ENCODE data around the gene MYO3B.
"Not testable (repeated sequence)": the region's sequence is repeated elsewhere in the genome, so short reads cannot be mapped to it uniquely, and the experiment has no call there.

MYO3B gene

GRCh38 chr2:170276056-170276455 lies 98.1 kb downstream of the MYO3B start:
- no peak for TF ChIP-seq CTCF (IDR thresholded peaks at IDR 0.05; ENCODE audit: low read depth, low read length, missing control alignments)
- DNase-seq (ENCODE audit: low read depth) = no peak
- H3K4me3 ChIP-seq (ENCODE audit: low read depth, low read length) = no peak overlapping the region

DNA sequence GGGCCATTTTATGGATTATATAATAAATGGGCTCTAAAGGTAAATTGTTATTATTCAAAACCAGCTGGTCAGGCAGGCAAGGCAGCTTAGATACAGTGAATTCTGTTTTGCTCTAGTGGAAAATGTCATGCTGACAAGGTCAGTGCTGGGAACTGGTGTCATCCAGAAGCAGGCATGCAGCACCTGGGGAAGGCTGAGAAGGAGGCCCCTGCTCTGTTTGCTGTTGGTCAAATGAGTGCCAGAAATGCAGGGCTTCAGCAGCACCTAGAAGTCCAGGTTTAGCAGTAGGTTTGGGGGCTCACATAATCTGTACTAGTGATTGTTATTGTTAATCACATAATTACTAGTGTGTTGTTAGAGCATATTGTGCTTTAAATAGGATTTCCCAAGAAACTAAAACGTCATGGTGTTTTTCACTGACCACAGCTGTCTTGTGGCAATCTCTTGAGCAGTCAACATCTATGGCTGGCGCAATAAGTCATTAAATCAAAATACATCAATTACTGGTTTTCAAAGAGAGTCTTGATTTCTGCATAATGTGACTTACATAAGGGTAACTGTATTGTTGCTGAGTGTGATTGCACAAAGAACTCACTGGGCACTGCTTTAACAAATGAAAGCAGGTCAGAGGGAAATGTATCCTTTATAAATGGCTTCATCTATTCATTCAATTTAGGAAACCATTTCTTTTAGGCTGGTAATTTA lies 99.1 kb downstream of the MYO3B start:
- DNase-seq (ENCODE audit: low read depth) = no peak
- no peak for TF ChIP-seq CTCF (IDR thresholded peaks at IDR 0.05; ENCODE audit: low read depth, low read length, missing control alignments)
- H3K4me3 ChIP-seq (ENCODE audit: low read depth, low read length) = no peak overlapping the region

- DNase-seq (ENCODE audit: low read depth) = no peak
- TF ChIP-seq CTCF (IDR thresholded peaks at IDR 0.05; ENCODE audit: low read depth, low read length, missing control alignments) = no peak
- no peak overlapping the region for H3K4me3 ChIP-seq (ENCODE audit: low read depth, low read length)
Measured at GRCh38 chr2:170277951-170278350, 100.0 kb downstream of the MYO3B start.

DNA sequence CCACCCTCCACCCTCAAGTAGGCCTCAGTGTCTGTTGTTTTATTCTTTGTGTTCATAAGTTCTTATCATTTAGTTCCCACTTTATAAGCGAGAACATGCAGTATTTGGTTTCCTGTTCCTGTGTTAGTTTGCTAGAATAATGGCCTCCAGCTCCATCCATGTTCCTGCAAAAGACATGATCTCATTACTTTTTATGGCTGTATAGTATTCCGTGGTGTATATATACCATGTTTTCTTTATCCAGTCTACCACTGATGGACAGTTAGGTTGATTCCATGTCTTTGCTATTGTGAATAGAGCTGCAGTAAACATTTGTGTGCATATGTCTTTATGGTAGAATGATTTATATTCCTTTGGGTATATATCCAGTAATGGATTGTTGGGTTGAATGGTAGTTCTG lies 101.7 kb downstream of the MYO3B start:
- not testable (repeated sequence) for H3K4me3 ChIP-seq (ENCODE audit: low read depth, low read length); DNase-seq (ENCODE audit: low read depth)

- TF ChIP-seq CTCF (IDR thresholded peaks at IDR 0.05; ENCODE audit: low read depth, low read length, missing control alignments) = no peak
- no peak overlapping the region for H3K4me3 ChIP-seq (ENCODE audit: low read depth, low read length)
- no peak for DNase-seq (ENCODE audit: low read depth)
Measured at GRCh38 chr2:170282851-170283250, 104.9 kb downstream of the MYO3B start.

- H3K4me3 ChIP-seq (ENCODE audit: low read depth, low read length) = no peak overlapping the region
- TF ChIP-seq CTCF (IDR thresholded peaks at IDR 0.05; ENCODE audit: low read depth, low read length, missing control alignments) = no peak
- no peak for DNase-seq (ENCODE audit: low read depth)
Measured at GRCh38 chr2:170284205-170284604, 106.3 kb downstream of the MYO3B start.

DNA sequence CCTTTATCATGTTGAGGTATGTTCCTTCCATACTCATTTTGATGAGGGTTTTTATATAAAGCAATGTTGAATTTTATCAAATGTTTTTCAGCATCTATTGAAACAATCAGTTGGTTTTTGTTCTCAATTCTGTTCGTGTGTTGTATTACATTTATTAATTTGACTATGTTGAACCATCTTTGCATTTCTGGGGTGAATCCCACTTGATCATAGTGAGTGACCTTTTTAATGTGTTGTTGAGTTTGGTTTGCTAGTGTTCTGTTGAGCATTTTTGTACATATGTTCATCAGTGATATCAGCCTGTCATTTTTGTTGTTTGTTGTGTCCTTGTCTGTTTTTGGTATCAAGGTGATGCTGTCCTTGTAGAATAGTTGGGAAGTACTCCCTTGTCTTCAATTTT lies 110.9 kb downstream of the MYO3B start:
- no peak for DNase-seq (ENCODE audit: low read depth)
- no peak overlapping the region for H3K4me3 ChIP-seq (ENCODE audit: low read depth, low read length)
- no peak for TF ChIP-seq CTCF (IDR thresholded peaks at IDR 0.05; ENCODE audit: low read depth, low read length, missing control alignments)
